Activated B cell treated with CpG ODN at 0.5 μM for 24 hours (primary cell): Measurements from ENCODE around the gene WNT5B. TPM values are rescaled to one million over a fixed set of nuclear protein-coding genes. Genes with fewer than 3 reads are reported as not detected.
A peak's percentile ranks its signal among the peaks of the same experiment; 100 is the strongest.

Experiments used
- ATAC-seq: fragments of 200-7000 bp; cut with Tn5 transposase; one replicate; pipeline ENCODE4 v1.10.0; 2021; ENCODE audit warnings: low read depth, mild to moderate bottlenecking, moderate library complexity
- CTCF ChIA-PET: fragments of 350-600 bp; sonication (Branson Sonifier 250); formaldehyde crosslinking; loops from one replicate; lab custom pipeline; 2021; ENCODE audit warnings: antibody characterized with exemption; lab: Charles Lee
- POLR2A ChIA-PET: fragments of 350-600 bp; sonication (Branson Sonifier 250); formaldehyde crosslinking; loops from one replicate; lab custom pipeline; 2021; ENCODE audit warnings: antibody characterized with exemption; lab: Charles Lee
- DNase-seq: peaks from one replicate; pipeline ENCODE4 v3.0.0; 2022
- H3K27ac Mint-ChIP-seq: one replicate; pipeline ENCODE4 v1.8.0; 2020; ENCODE audit warnings: mixed read lengths
- H3K27me3 Mint-ChIP-seq: one replicate; pipeline ENCODE4 v1.8.0; 2021; ENCODE audit warnings: mixed read lengths
- H3K36me3 Mint-ChIP-seq: one replicate; pipeline ENCODE4 v1.8.0; 2021; ENCODE audit warnings: low read depth, mixed read lengths
- H3K4me1 Mint-ChIP-seq: one replicate; pipeline ENCODE4 v1.8.0; 2021; ENCODE audit warnings: mixed read lengths
- H3K4me3 Mint-ChIP-seq: one replicate; pipeline ENCODE4 v1.8.0; 2020; ENCODE audit warnings: mild to moderate bottlenecking, mixed read lengths
- H3K9me3 Mint-ChIP-seq: one replicate; pipeline ENCODE4 v1.8.0; 2020; ENCODE audit warnings: mixed read lengths
- intact Hi-C: fragments of 100-400 bp; cut with micrococcal nuclease; formaldehyde crosslinking; loops from one replicate; pipeline ENCODE4 v1.15.1; 2024
- total RNA-seq: library from RNA; stranded (reverse); gene quantifications from 2 replicates; pipeline ENCODE4 v1.2.3, GENCODE V29; 2022
- TF ChIP-seq, protein P1 (sequence below): fragments of 200-600 bp; IDR thresholded peaks from one replicate; pipeline ENCODE4 v1.8.0; 2022; ENCODE audit warnings: antibody characterized with exemption, mild to moderate bottlenecking

The WNT5B gene
- total RNA-seq, 1 donor from 2014 or later = 1.0 TPM

GRCh38 chr12:1616233-1617066, 12.6 kb upstream of the WNT5B start:
- ChIA-PET CTCF (interaction anchor here (0.6 to 1.5 kb wide), 2 partner anchors 18 to 338 kb away, joined by 3 to 5 read pairs; no protein-coding TSS in a partner anchor), POLR2A (interaction anchor here (1.1 kb wide), 1 partner anchor 15 kb away, joined by 4 read pairs; no protein-coding TSS in a partner anchor)
- peak overlapping the region; percentile 53 for H3K4me3 Mint-ChIP-seq
- intact Hi-C loops = no loop called here
- H3K4me1 Mint-ChIP-seq = peaks cover 34% of the 10 kb centered on the region
- peaks cover 3% of the 10 kb centered on the region for H3K27me3 Mint-ChIP-seq
- TF ChIP-seq, protein P1, sequence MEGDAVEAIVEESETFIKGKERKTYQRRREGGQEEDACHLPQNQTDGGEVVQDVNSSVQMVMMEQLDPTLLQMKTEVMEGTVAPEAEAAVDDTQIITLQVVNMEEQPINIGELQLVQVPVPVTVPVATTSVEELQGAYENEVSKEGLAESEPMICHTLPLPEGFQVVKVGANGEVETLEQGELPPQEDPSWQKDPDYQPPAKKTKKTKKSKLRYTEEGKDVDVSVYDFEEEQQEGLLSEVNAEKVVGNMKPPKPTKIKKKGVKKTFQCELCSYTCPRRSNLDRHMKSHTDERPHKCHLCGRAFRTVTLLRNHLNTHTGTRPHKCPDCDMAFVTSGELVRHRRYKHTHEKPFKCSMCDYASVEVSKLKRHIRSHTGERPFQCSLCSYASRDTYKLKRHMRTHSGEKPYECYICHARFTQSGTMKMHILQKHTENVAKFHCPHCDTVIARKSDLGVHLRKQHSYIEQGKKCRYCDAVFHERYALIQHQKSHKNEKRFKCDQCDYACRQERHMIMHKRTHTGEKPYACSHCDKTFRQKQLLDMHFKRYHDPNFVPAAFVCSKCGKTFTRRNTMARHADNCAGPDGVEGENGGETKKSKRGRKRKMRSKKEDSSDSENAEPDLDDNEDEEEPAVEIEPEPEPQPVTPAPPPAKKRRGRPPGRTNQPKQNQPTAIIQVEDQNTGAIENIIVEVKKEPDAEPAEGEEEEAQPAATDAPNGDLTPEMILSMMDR = no peak
- H3K36me3 Mint-ChIP-seq = no peaks in the 10 kb centered on the region
- ATAC-seq (peak; percentile 72), DNase-seq (no peak)
- H3K27ac Mint-ChIP-seq = peak overlapping the region; percentile 30
- no peaks in the 10 kb centered on the region for H3K9me3 Mint-ChIP-seq

GRCh38 chr12:1618489-1618888, 10.5 kb upstream of the WNT5B start:
- H3K36me3 Mint-ChIP-seq = no peaks in the 10 kb centered on the region
- H3K27me3 Mint-ChIP-seq = peaks cover 5% of the 10 kb centered on the region
- H3K9me3 Mint-ChIP-seq = no peaks in the 10 kb centered on the region
- ChIA-PET CTCF (interaction anchor here (1.0 kb wide), 1 partner anchor 16 kb away, joined by 4 read pairs; no protein-coding TSS in a partner anchor), POLR2A (no interaction called here)
- H3K27ac Mint-ChIP-seq = no peak overlapping the region
- TF ChIP-seq, protein P1 = no peak
- ATAC-seq (no peak), DNase-seq (no peak)
- H3K4me1 Mint-ChIP-seq = peaks cover 34% of the 10 kb centered on the region
- intact Hi-C loops = loop anchor here (1.0 kb wide), 1 partner anchor 12 kb away; no protein-coding TSS in a partner anchor
- H3K4me3 Mint-ChIP-seq = no peak overlapping the region

DNA sequence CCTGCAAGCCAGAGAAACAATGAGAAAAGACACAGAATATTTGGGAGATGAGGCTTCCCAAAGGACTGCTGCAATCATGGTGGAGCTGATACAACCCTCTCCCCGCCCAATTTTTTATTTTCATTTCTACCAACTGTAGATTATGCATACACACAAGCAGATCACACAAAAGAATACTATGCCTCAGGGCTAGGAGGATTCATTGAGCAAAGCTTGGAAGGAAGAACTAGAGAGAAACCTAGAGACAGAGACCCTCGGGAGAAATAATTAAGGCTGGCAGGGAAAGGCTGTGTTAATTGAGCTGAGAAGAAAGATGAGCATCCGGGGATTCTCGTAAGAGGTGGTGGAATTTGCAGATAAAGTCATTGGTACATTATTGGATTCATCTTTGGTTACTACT, 9.9 kb upstream of the WNT5B start:
- Mint-ChIP-seq H3K9me3 (no peaks in the 10 kb centered on the region), H3K4me1 (peaks cover 34% of the 10 kb centered on the region), H3K27ac (no peak overlapping the region), H3K36me3 (no peaks in the 10 kb centered on the region), H3K4me3 (no peak overlapping the region), H3K27me3 (peaks cover 5% of the 10 kb centered on the region)
- intact Hi-C loops = no loop called here
- ATAC-seq (no peak), DNase-seq (no peak)
- POLR2A ChIA-PET = interaction anchor here (0.7 to 1.0 kb wide), 2 partner anchors 13 to 272 kb away, joined by 5 to 6 read pairs; no protein-coding TSS in a partner anchor
- TF ChIP-seq, protein P1 = no peak
- CTCF ChIA-PET = interaction anchor here (1.0 kb wide), 1 partner anchor 16 kb away, joined by 4 read pairs; no protein-coding TSS in a partner anchor

- ATAC-seq = peak; percentile 31
- H3K4me1 Mint-ChIP-seq = peaks cover 34% of the 10 kb centered on the region
- CTCF ChIA-PET = interaction anchor here (1.0 kb wide), 1 partner anchor 15 kb away, joined by 4 read pairs; no protein-coding TSS in a partner anchor
Measured at GRCh38 chr12:1619587-1619986, 9.4 kb upstream of the WNT5B start.

More at GRCh38 chr12:1619587-1619986, 9.4 kb upstream of the WNT5B start:
- TF ChIP-seq, protein P1 = no peak
- intact Hi-C loops = no loop called here
- peaks cover 5% of the 10 kb centered on the region for H3K27me3 Mint-ChIP-seq
- no peak overlapping the region for H3K4me3 Mint-ChIP-seq
- no peaks in the 10 kb centered on the region for H3K36me3 Mint-ChIP-seq
- POLR2A ChIA-PET = interaction anchor here (0.7 to 1.0 kb wide), 2 partner anchors 13 to 272 kb away, joined by 5 to 6 read pairs; no protein-coding TSS in a partner anchor
- H3K27ac Mint-ChIP-seq = no peak overlapping the region
- no peaks in the 10 kb centered on the region for H3K9me3 Mint-ChIP-seq
- no peak for DNase-seq
